OCI-LY3 (cell line): ENCODE measurements around the gene RAB4B.
A peak's percentile ranks its signal among the peaks of the same experiment; 100 is the strongest.
"Not testable (repeated sequence)": the region's sequence is repeated elsewhere in the genome, so short reads cannot be mapped to it uniquely, and the experiment has no call there.

Source experiments
- H2AFZ ChIP-seq: fragments of 200-600, 300-600 bp; shearing (Covaris generic); 2 replicates; pipeline ENCODE4 v1.6.0; 2014; ENCODE audit warnings: antibody characterized with exemption, low read depth, low read length
- H3K27ac ChIP-seq: fragments of 200-600, 300-600 bp; sonication (generic); 2 replicates; pipeline ENCODE4 v1.5.1; 2014; ENCODE audit warnings: mild to moderate bottlenecking, low read length, moderate library complexity, mixed read lengths
- H3K27me3 ChIP-seq: fragments of 200-600, 300-600 bp; sonication (generic); 2 replicates; pipeline ENCODE4 v1.6.1; 2014; ENCODE audit warnings: low read depth, low read length, mixed read lengths
- H3K36me3 ChIP-seq: fragments of 200-600, 300-600 bp; sonication (generic); replicated peaks from 2 replicates; pipeline ENCODE3; 2014; ENCODE audit warnings: low read depth, low read length, mixed read lengths
- H3K4me1 ChIP-seq: fragments of 300-600, 200-600 bp; sonication (generic); 2 replicates; pipeline ENCODE4 v1.6.1; 2014; ENCODE audit warnings: low read length, mixed read lengths
- H3K4me2 ChIP-seq: fragments of 200-600, 300-600 bp; sonication (generic); 2 replicates; pipeline ENCODE4 v1.6.1; 2014; ENCODE audit warnings: low read length, mixed read lengths
- H3K4me3 ChIP-seq: fragments of 300-600, 200-600 bp; sonication (generic); 2 replicates; pipeline ENCODE4 v1.5.1; 2014; ENCODE audit warnings: antibody characterized with exemption, mild to moderate bottlenecking, low read length, moderate library complexity
- H3K79me2 ChIP-seq: fragments of 300-600, 200-600 bp; shearing (Covaris generic); 2 replicates; pipeline ENCODE4 v1.6.1; 2014; ENCODE audit warnings: mild to moderate bottlenecking, low read length, mixed read lengths
- H3K9ac ChIP-seq: fragments of 300-600, 200-600 bp; shearing (Covaris generic); 2 replicates; pipeline ENCODE4 v1.6.0; 2014; ENCODE audit warnings: mild to moderate bottlenecking, low read length, moderate library complexity
- H3K9me3 ChIP-seq: fragments of 200-600, 300-600 bp; shearing (Covaris generic); 2 replicates; pipeline ENCODE4 v1.6.1; 2014; ENCODE audit warnings: low read length, mixed read lengths; ENCODE audit not compliant: insufficient read depth
- H4K20me1 ChIP-seq: fragments of 200-600, 300-600 bp; sonication (generic); 2 replicates; pipeline ENCODE4 v1.6.1; 2016; ENCODE audit warnings: low read length, mixed read lengths; ENCODE audit not compliant: insufficient read depth
- EZH2phosphoT487 ChIP-seq: fragments of 200-600 bp; shearing (Covaris generic); IDR thresholded peaks from 2 replicates; pipeline ENCODE4 v1.6.1; 2018; ENCODE audit warnings: antibody characterized with exemption, mixed run types, low read depth
- TF ChIP-seq, protein P1 (sequence below): fragments of 200-600, 300-600 bp; sonication (generic); IDR thresholded peaks from 2 replicates; pipeline ENCODE4 v1.5.1; 2014; ENCODE audit warnings: antibody characterized with exemption, low read length, low read depth

The RAB4B gene

DNA sequence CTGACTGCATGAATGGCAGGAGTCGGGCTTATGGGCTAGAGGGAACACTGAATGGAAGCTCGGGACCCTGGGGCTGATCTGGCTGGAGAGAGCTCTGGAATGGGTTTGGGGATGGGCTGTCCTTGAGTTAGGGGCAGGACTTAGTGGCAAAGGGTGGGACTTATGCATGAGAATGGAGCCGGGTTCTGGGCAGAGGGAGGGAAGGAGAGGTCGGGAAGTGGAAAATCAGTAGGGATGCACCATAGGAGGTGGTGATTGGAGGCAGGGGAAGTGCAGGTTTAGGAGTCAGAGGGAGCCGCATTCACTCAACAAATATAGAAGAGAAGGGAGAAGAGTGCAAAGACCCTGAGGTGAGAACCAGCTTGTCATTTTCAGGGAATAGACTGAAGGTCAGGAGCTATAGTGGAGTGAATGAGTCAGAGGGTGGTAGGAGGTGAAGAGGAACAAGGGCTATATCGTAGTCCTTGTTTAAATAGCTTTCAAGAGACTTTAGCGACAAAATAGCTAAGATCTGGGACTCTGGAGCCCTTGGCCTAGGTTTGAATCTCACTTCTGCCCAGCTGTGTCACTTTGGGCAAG lies 748 bp downstream of the RAB4B start:
- Histone ChIP-seq H3K4me3 (peak overlapping the region; percentile 83), H3K79me2 (0 out of 2 replicates have a peak, but pooled peaks cover 3% of the 10 kb centered on the region), H3K9ac (peak overlapping the region; percentile 73), H3K27ac (peak overlapping the region; percentile 96), H3K27me3 (no peaks in the 10 kb centered on the region), H2AFZ (no peak overlapping the region), H3K36me3 (peaks cover 3% of the 10 kb centered on the region), H3K4me2 (peak overlapping the region; percentile 77), H4K20me1 (no peaks in the 10 kb centered on the region), H3K9me3 (no peaks in the 10 kb centered on the region), H3K4me1 (peaks cover 27% of the 10 kb centered on the region)
- TF ChIP-seq, protein P1, sequence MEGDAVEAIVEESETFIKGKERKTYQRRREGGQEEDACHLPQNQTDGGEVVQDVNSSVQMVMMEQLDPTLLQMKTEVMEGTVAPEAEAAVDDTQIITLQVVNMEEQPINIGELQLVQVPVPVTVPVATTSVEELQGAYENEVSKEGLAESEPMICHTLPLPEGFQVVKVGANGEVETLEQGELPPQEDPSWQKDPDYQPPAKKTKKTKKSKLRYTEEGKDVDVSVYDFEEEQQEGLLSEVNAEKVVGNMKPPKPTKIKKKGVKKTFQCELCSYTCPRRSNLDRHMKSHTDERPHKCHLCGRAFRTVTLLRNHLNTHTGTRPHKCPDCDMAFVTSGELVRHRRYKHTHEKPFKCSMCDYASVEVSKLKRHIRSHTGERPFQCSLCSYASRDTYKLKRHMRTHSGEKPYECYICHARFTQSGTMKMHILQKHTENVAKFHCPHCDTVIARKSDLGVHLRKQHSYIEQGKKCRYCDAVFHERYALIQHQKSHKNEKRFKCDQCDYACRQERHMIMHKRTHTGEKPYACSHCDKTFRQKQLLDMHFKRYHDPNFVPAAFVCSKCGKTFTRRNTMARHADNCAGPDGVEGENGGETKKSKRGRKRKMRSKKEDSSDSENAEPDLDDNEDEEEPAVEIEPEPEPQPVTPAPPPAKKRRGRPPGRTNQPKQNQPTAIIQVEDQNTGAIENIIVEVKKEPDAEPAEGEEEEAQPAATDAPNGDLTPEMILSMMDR, result no peak
- TF ChIP-seq EZH2phosphoT487, result no peak

DNA sequence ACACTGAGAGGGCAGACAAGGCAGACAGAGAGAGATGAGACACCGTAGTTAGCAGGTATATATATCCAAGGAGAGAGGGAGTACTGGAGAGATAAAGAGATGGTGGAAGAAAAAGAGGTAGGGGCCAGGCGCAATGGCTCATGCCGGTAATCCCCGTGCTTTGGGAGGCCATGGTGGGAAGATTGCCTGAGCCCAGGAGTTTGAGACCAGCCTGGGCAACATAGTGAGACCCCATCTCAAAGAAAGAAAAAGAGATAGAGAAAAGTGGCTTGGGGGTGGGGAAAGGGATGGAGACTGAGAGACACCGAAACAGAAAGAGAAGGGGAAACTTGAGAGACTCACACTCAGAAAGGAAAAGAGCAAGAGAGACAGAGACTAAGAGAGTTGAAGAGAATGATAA lies 2.5 kb downstream of the RAB4B start:
- H3K4me2 ChIP-seq, result no peak overlapping the region
- H3K27me3 ChIP-seq, result no peaks in the 10 kb centered on the region
- H3K79me2 ChIP-seq, result 0 out of 2 replicates have a peak, but pooled peaks cover 3% of the 10 kb centered on the region
- no peaks in the 10 kb centered on the region for H4K20me1 ChIP-seq
- no peak overlapping the region for H2AFZ ChIP-seq
- no peak overlapping the region for H3K9ac ChIP-seq
- peaks cover 3% of the 10 kb centered on the region for H3K36me3 ChIP-seq
- no peak overlapping the region for H3K27ac ChIP-seq
- H3K4me1 ChIP-seq, result peaks cover 19% of the 10 kb centered on the region
- TF ChIP-seq, protein P1, result no peak
- TF ChIP-seq EZH2phosphoT487, result no peak
- no peak overlapping the region for H3K4me3 ChIP-seq
- H3K9me3 ChIP-seq, result no peaks in the 10 kb centered on the region

DNA sequence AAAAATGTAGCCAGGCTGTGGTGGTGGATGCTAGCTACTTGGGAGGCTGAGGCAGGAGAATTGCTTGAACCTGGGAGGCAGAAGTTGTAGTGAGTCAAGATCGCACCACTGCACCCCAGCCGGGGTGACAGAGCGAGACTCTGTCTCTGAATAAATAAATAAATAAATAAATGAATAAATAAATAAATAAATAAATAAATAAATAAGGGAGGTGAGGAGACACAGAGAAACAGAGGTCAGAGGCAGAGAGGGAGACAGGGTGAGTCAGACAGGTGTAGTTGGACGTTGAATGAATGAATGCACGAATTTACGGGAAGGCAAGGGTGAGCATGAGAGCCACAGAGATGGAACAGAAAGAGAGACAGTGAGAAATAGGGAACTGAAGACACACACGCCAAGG lies 3.1 kb downstream of the RAB4B start:
- H3K9ac ChIP-seq, result no peak overlapping the region
- peaks cover 17% of the 10 kb centered on the region for H3K4me1 ChIP-seq
- H3K4me2 ChIP-seq, result no peak overlapping the region
- H3K27ac ChIP-seq, result no peak overlapping the region
- H3K4me3 ChIP-seq, result no peak overlapping the region
- TF ChIP-seq, protein P1, result no peak
- no peak for TF ChIP-seq EZH2phosphoT487
- no peaks in the 10 kb centered on the region for H3K9me3 ChIP-seq
- H3K79me2 ChIP-seq, result 0 out of 2 replicates have a peak, but pooled peaks cover 3% of the 10 kb centered on the region
- H2AFZ ChIP-seq, result no peak overlapping the region
- H3K36me3 ChIP-seq, result peaks cover 3% of the 10 kb centered on the region
- no peaks in the 10 kb centered on the region for H3K27me3 ChIP-seq
- H4K20me1 ChIP-seq, result no peaks in the 10 kb centered on the region

DNA sequence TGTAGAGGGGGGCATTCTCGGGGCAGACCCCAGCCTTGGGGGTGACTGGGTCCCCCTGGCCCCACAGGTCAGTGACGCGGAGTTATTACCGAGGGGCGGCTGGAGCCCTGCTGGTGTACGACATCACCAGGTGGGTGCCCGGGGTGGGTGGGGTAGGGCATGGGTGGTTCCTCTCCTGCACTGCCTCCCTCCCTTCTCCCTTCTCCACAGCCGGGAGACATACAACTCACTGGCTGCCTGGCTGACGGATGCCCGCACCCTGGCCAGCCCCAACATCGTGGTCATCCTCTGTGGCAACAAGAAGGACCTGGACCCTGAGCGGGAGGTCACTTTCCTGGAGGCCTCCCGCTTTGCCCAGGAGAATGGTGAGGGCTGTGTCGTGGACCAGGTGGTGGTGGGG lies 5.7 kb downstream of the RAB4B start:
- Histone ChIP-seq H3K4me3 (no peak overlapping the region), H3K4me1 (peaks cover 8% of the 10 kb centered on the region), H3K9ac (no peak overlapping the region), H3K36me3 (peaks cover 3% of the 10 kb centered on the region), H3K4me2 (no peak overlapping the region), H3K79me2 (0 out of 2 replicates have a peak, but pooled peaks cover 3% of the 10 kb centered on the region), H3K27ac (no peak overlapping the region), H4K20me1 (no peaks in the 10 kb centered on the region), H3K9me3 (no peaks in the 10 kb centered on the region), H2AFZ (no peak overlapping the region), H3K27me3 (no peaks in the 10 kb centered on the region)
- TF ChIP-seq EZH2phosphoT487, result no peak
- TF ChIP-seq, protein P1, result no peak

DNA sequence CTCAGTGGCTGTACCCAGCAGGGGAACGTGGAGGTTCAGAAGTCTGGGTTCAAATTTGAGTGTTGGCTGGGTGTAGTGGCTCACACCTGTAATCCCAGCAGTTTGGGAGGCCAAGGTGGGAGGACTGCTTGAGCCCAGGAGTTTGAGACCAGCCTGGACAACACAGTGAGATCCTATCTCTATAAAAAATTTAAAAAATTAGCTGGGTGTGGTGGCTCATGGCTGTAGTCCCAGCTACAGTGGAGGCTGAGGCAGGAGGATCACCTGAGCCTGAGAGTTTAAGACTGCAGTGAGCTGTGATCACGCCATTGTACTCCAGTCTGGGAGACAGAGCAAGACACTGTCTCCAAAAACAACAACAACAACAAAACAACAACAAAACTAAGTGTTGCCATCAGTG lies 6.1 kb downstream of the RAB4B start:
- not testable (repeated sequence) for H3K9ac ChIP-seq, H3K4me3 ChIP-seq, H3K36me3 ChIP-seq, H4K20me1 ChIP-seq, H3K27ac ChIP-seq, H3K27me3 ChIP-seq, H2AFZ ChIP-seq, H3K79me2 ChIP-seq, H3K4me2 ChIP-seq, H3K9me3 ChIP-seq, H3K4me1 ChIP-seq
